ENCODE measurements around the gene B3GAT2.
A peak's percentile ranks its signal among the peaks of the same experiment; 100 is the strongest.

Gene B3GAT2

GRCh38 chr6:70838907-70839285 is 118.0 kb downstream of the B3GAT2 start:
- no peak for DNase-seq (ENCODE audit: low read depth)
- H3K4me3 ChIP-seq (ENCODE audit: low read length), result no peak overlapping the region
- no peak for TF ChIP-seq CTCF (conservative IDR thresholded peaks at IDR 0.05; ENCODE audit: low read length)

DNA sequence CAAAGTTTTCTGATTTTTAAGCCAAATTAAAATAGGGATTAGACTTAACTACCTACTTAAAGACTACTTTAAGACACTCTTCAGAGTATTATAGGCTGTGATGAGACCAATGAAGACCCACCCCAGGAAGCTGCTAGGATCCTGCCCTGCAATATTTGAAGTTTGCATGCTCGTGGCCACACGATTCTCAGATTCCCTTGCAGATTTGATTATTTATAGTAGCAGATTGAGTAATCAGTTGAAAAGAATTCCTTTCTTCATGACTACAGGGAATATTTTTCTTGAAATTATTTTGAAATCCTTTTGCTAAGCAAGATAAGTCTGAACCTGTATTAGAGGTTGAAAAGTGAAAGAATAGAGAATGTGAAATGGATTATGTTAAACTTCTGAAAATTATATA is 122.3 kb downstream of the B3GAT2 start:
- DNase-seq (ENCODE audit: low read depth), result peak; percentile 47
- TF ChIP-seq CTCF (conservative IDR thresholded peaks at IDR 0.05; ENCODE audit: low read length), result no peak
- no peak overlapping the region for H3K4me3 ChIP-seq (ENCODE audit: low read length)

DNA sequence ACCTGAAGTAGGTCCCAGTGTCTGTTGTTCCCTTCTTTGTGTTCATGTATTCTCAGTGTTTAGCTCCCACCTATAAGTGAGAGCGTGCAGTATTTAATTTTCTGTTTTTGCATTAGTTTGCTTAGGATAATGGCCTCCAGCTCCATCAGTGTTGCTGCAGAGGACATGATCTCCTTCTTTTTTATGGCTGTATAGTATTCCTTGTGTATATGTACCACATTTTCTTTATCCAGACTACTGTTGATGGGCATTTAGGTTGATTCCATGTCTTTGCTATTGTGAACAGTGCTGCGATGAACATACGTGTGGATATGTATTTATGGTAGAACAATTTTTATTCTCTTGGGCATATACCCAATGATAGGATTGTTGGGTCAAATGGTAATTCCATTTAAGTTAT is 125.4 kb downstream of the B3GAT2 start:
- TF ChIP-seq CTCF (conservative IDR thresholded peaks at IDR 0.05; ENCODE audit: low read length), result no peak
- H3K4me3 ChIP-seq (ENCODE audit: low read length), result no peak overlapping the region

DNA sequence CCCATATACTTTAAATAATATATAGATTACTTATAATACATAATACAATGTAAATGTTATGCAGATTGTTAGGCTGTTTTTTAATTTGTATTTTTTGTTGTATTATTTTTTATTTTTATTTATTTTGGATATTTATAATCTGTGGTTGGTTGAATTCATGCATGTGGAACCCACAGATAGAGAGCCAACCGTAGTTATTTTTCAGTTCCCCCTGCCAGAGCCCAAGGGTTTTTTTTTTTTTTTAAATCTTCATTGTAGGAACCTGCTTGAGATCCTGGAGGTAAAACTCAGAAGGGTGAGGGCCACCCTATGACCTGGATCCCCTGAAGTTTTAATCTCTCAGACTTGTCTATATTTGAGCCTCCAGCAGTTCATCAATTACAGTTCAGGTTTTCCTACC is 133.2 kb downstream of the B3GAT2 start:
- no peak for TF ChIP-seq CTCF (conservative IDR thresholded peaks at IDR 0.05; ENCODE audit: low read length)
- DNase-seq (ENCODE audit: low read depth), result no peak
- H3K4me3 ChIP-seq (ENCODE audit: low read length), result no peak overlapping the region

More for the DNA sequence above, 125.4 kb downstream of the B3GAT2 start:
- no peak for DNase-seq (ENCODE audit: low read depth)

GRCh38 chr6:70821751-70822150 is 135.1 kb downstream of the B3GAT2 start:
- H3K4me3 ChIP-seq (ENCODE audit: low read length), result no peak overlapping the region
- TF ChIP-seq CTCF (conservative IDR thresholded peaks at IDR 0.05; ENCODE audit: low read length), result no peak
- no peak for DNase-seq (ENCODE audit: low read depth)

- no peak for TF ChIP-seq CTCF (conservative IDR thresholded peaks at IDR 0.05; ENCODE audit: low read length)
- no peak overlapping the region for H3K4me3 ChIP-seq (ENCODE audit: low read length)
- DNase-seq (ENCODE audit: low read depth), result no peak
Measured at GRCh38 chr6:70820778-70821177, 136.1 kb downstream of the B3GAT2 start.

DNA sequence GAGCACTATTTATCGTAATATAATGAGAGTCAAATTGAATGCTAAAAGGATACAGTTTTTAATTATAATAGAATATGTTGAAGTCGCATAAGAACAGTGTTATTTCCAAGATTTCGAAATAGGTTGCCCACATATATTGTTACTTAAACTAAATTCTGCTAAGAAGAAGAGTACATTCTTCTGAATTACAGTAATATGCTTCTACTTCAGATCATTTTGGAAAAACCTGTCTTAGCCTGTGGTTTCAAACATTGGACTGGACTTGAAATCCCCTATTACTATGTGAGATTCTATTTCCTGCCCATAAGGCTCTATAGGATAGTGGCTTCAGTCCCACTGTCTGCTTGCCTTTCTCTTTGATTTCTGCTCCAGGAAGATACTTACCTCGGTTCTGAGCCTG is 137.2 kb downstream of the B3GAT2 start:
- TF ChIP-seq CTCF (conservative IDR thresholded peaks at IDR 0.05; ENCODE audit: low read length), result no peak
- no peak for DNase-seq (ENCODE audit: low read depth)
- no peak overlapping the region for H3K4me3 ChIP-seq (ENCODE audit: low read length)
